G401 (cell line): ENCODE measurements around the gene GOT2. TPM values are rescaled to one million over a fixed set of nuclear protein-coding genes. Genes with fewer than 3 reads are reported as not detected.
"Not testable (repeated sequence)": the region's sequence is repeated elsewhere in the genome, so short reads cannot be mapped to it uniquely, and the experiment has no call there.

ENCODE experiments used
- DNase-seq: peaks from one replicate; pipeline ENCODE4 v3.0.0-alpha.2; 2015; ENCODE audit warnings: low spot score
- in situ Hi-C: cut with HindIII; loops from 2 replicates; pipeline ENCODE4 v1.10.0; 2016; ENCODE audit warnings: low sequenced_read_pairs, mixed read lengths
- total RNA-seq: library from RNA; depleted of rRNA; stranded (reverse); fragments of >200 nt; shearing (Covaris generic); gene quantifications from 2 replicates; pipeline ENCODE4 v1.2.3, GENCODE V29; 2014; rRNA removed

Gene GOT2
- total RNA-seq, 1 experiment from 2014 or later, result 113 TPM

- in situ Hi-C loops, result no loop called here
- peak; percentile 91 for DNase-seq
These were observed 72.8 kb downstream of the GOT2 start for GRCh38 chr16:58661199-58661830.

GRCh38 chr16:58659911-58660310, 74.2 kb downstream of the GOT2 start:
- in situ Hi-C loops, DNase-seq: not testable (repeated sequence)

- in situ Hi-C loops, result no loop called here
- no peak for DNase-seq
These were observed 75.3 kb downstream of the GOT2 start for GRCh38 chr16:58658796-58659211.

Other genes starting within 250 kb of the GOT2 start
- 9.5 and 11.8 TPM in 2 replicates for gene NDRG4, start 234.2 kb downstream of the GOT2 start, total RNA-seq
- 18.6 and 21.3 TPM in 2 replicates for gene SETD6, start 218.8 kb downstream of the GOT2 start, total RNA-seq
- 179 and 273 TPM in 2 replicates for gene CNOT1, start 104.5 kb downstream of the GOT2 start, total RNA-seq
- gene SLC38A7, start 49.5 kb downstream of the GOT2 start, total RNA-seq, result 6.3 and 12.2 TPM in 2 replicates